Trophoblast cell (in vitro differentiated cells and primary cell): ENCODE data around the gene RLBP1.

Experiments
- DNase-seq, 2 donors: peaks; one replicate each; pipeline ENCODE4 v3.0.0-alpha.2; 2016
- H2AFZ ChIP-seq: 2 replicates; pipeline ENCODE4 v1.6.1; 2013; ENCODE audit warnings: low read length, moderate library complexity, mild to moderate bottlenecking; ENCODE audit not compliant: insufficient read depth, poor library complexity
- H2AK5ac ChIP-seq: 2 replicates; pipeline ENCODE4 v1.6.1; 2013; ENCODE audit warnings: mild to moderate bottlenecking, low read length
- H2BK120ac ChIP-seq: 2 replicates; pipeline ENCODE4 v1.6.1; 2013; ENCODE audit warnings: low read length, mild to moderate bottlenecking, moderate library complexity; ENCODE audit not compliant: insufficient read depth, poor library complexity
- H2BK12ac ChIP-seq: 2 replicates; pipeline ENCODE4 v1.6.1; 2013; ENCODE audit warnings: mild to moderate bottlenecking, low read length, moderate library complexity
- H2BK5ac ChIP-seq: 2 replicates; pipeline ENCODE4 v1.6.1; 2013; ENCODE audit warnings: low read length, low read depth, moderate library complexity, mild to moderate bottlenecking; ENCODE audit not compliant: poor library complexity
- H3K14ac ChIP-seq: 2 replicates; pipeline ENCODE4 v1.6.1; 2013; ENCODE audit warnings: mild to moderate bottlenecking, low read length
- H3K18ac ChIP-seq: 2 replicates; pipeline ENCODE4 v1.6.1; 2013; ENCODE audit warnings: mild to moderate bottlenecking, low read length
- H3K23ac ChIP-seq: 2 replicates; pipeline ENCODE4 v1.6.1; 2013; ENCODE audit warnings: low read length
- H3K27ac ChIP-seq: 2 replicates; pipeline ENCODE4 v1.5.1; 2013; ENCODE audit warnings: low read depth, mild to moderate bottlenecking, inconsistent platforms, low read length, moderate library complexity
- H3K27me3 ChIP-seq: 2 replicates; pipeline ENCODE4 v1.6.1; 2013; ENCODE audit warnings: inconsistent platforms, mild to moderate bottlenecking, low read length, moderate library complexity; ENCODE audit not compliant: insufficient read depth
- H3K36me3 ChIP-seq, 2 experiments: 1 replicate in 1 of 2; 2 replicates in 1 of 2; pipeline ENCODE4 v1.6.1; 2013; ENCODE audit warnings: low read length in 2 of 2, mild to moderate bottlenecking in 2 of 2, moderate library complexity in 1 of 2; ENCODE audit not compliant: insufficient read depth in 2 of 2, control insufficient read depth in 1 of 2
- H3K4ac ChIP-seq: 2 replicates; pipeline ENCODE4 v1.6.1; 2013; ENCODE audit warnings: low read depth, mild to moderate bottlenecking, low read length, moderate library complexity
- H3K4me1 ChIP-seq, 2 experiments: 1 replicate in 1 of 2; 2 replicates in 1 of 2; pipeline ENCODE4 v1.6.1; 2013; ENCODE audit warnings: low read length in 2 of 2, mild to moderate bottlenecking in 2 of 2, moderate library complexity in 1 of 2; ENCODE audit not compliant: insufficient read depth in 2 of 2, control insufficient read depth in 1 of 2
- H3K4me2 ChIP-seq: 2 replicates; pipeline ENCODE4 v1.6.1; 2013; ENCODE audit warnings: inconsistent platforms, mild to moderate bottlenecking, low read length, moderate library complexity
- H3K4me3 ChIP-seq: 2 replicates; pipeline ENCODE4 v1.5.1; 2013; ENCODE audit warnings: mild to moderate bottlenecking, low read depth, low read length, inconsistent platforms
- H3K79me1 ChIP-seq: one replicate; pipeline ENCODE4 v1.6.1; 2013; ENCODE audit warnings: low read length
- H3K79me2 ChIP-seq: 2 replicates; pipeline ENCODE4 v1.6.1; 2013; ENCODE audit warnings: low read length, mild to moderate bottlenecking; ENCODE audit not compliant: control insufficient read depth, insufficient read depth, poor library complexity
- H3K9ac ChIP-seq: 2 replicates; pipeline ENCODE4 v1.6.1; 2013; ENCODE audit warnings: mild to moderate bottlenecking, low read length
- H3K9me3 ChIP-seq: 2 replicates; pipeline ENCODE4 v1.6.1; 2013; ENCODE audit warnings: low read depth, mild to moderate bottlenecking, control low read depth, inconsistent platforms, low read length; ENCODE audit not compliant: insufficient read depth
- H4K12ac ChIP-seq: 2 replicates; pipeline ENCODE4 v1.6.1; 2013; ENCODE audit warnings: low read depth, mild to moderate bottlenecking, low read length, moderate library complexity
- H4K8ac ChIP-seq: 2 replicates; pipeline ENCODE4 v1.6.1; 2013; ENCODE audit warnings: low read depth, mild to moderate bottlenecking, low read length, moderate library complexity
- H4K91ac ChIP-seq: one replicate; pipeline ENCODE4 v1.6.1; 2013; ENCODE audit warnings: low read depth, mild to moderate bottlenecking, low read length, moderate library complexity
- WGBS: extraction: QIAGEN DNeasy Blood & Tissue Kit; methylation state at CpG from one replicate; pipeline ENCODE4 v1.1.7; 2013; ENCODE audit warnings: missing lambda C conversion rate; ENCODE audit not compliant: insufficient read length, insufficient coverage; ENCODE audit errors: extremely low coverage; 5-methylcytosine and 5-hydroxymethylcytosine counted together

Gene RLBP1

DNA sequence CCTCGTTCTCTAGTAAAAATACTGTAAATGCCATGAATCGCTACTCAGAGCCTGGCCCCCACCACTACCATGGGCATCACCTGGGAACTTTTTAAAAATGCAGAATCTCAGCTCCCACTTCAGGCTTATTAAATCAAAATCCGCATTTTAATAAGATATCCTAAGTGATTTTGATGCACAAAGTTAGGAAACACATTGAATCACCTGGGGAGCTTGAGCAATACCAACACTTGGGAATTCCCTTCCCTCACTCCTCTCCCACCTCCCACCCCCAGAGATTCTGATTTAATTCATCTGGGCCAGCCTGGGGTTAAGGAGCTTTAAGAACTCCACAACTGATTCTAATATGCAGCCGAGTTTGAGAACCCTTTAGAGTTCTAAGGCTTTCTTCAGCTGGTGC lies 26.8 kb downstream of the RLBP1 start:
- no peak overlapping the region for H2BK5ac ChIP-seq
- no peak overlapping the region for H2AK5ac ChIP-seq
- H3K79me1 ChIP-seq = no peaks in the 10 kb centered on the region
- DNase-seq = no peak
- no peak overlapping the region for H2AFZ ChIP-seq
- peaks cover 0 to 6% of the 10 kb centered on the region in 2 experiments for H3K4me1 ChIP-seq
- H4K12ac ChIP-seq = no peak overlapping the region
- no peaks in the 10 kb centered on the region for H3K9me3 ChIP-seq
- H3K79me2 ChIP-seq = no peaks in the 10 kb centered on the region
- no peak overlapping the region for H3K9ac ChIP-seq
- H2BK120ac ChIP-seq = no peak overlapping the region
- H3K27ac ChIP-seq = no peak overlapping the region
- H4K91ac ChIP-seq = no peak overlapping the region
- H3K4me2 ChIP-seq = no peak overlapping the region
- H3K27me3 ChIP-seq = no peaks in the 10 kb centered on the region
- H3K4ac ChIP-seq = no peak overlapping the region
- no CpG with 5 or more reads among the region's 4 CpGs for WGBS
- no peak overlapping the region for H2BK12ac ChIP-seq
- H3K23ac ChIP-seq = no peak overlapping the region
- H3K18ac ChIP-seq = no peak overlapping the region
- peaks cover 10 to 17% of the 10 kb centered on the region in 2 experiments for H3K36me3 ChIP-seq
- H3K4me3 ChIP-seq = no peak overlapping the region
- no peak overlapping the region for H3K14ac ChIP-seq
- no peak overlapping the region for H4K8ac ChIP-seq

DNA sequence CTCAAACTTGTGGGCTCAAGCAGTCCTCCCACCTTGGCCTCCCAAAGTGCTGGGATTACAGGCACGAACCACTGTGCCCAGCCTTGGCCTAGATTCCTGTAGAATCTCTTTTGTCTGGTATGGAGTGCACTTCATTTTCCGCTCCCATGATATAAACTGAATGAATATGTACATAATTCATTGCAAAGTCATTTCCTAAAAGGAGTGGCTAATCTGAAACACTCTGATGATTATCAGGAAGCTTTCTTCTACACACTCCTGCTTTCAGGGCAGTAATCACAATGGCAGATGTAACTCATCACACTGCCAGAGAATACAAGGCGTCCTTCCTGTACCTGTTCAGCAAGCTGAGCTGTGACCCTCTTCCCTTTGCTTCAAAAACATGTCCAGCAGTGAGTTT lies 28.6 kb downstream of the RLBP1 start:
- no CpG with 5 or more reads among the region's 3 CpGs for WGBS
- peaks cover 0 to 6% of the 10 kb centered on the region in 2 experiments for H3K4me1 ChIP-seq
- no peak overlapping the region for H3K23ac ChIP-seq
- no peak overlapping the region for H3K4me3 ChIP-seq
- no peak overlapping the region for H3K9ac ChIP-seq
- no peaks in the 10 kb centered on the region for H3K9me3 ChIP-seq
- DNase-seq = no peak
- H4K8ac ChIP-seq = no peak overlapping the region
- H3K27me3 ChIP-seq = no peaks in the 10 kb centered on the region
- no peak overlapping the region for H3K4ac ChIP-seq
- no peak overlapping the region for H3K18ac ChIP-seq
- no peak overlapping the region for H2AK5ac ChIP-seq
- H3K4me2 ChIP-seq = no peak overlapping the region
- no peak overlapping the region for H4K91ac ChIP-seq
- H3K79me2 ChIP-seq = no peaks in the 10 kb centered on the region
- no peak overlapping the region for H2BK120ac ChIP-seq
- H2BK12ac ChIP-seq = no peak overlapping the region
- no peak overlapping the region for H2AFZ ChIP-seq
- H4K12ac ChIP-seq = no peak overlapping the region
- H2BK5ac ChIP-seq = no peak overlapping the region
- no peak overlapping the region for H3K27ac ChIP-seq
- peaks cover 14 to 22% of the 10 kb centered on the region in 2 experiments for H3K36me3 ChIP-seq
- H3K14ac ChIP-seq = no peak overlapping the region
- no peaks in the 10 kb centered on the region for H3K79me1 ChIP-seq

DNA sequence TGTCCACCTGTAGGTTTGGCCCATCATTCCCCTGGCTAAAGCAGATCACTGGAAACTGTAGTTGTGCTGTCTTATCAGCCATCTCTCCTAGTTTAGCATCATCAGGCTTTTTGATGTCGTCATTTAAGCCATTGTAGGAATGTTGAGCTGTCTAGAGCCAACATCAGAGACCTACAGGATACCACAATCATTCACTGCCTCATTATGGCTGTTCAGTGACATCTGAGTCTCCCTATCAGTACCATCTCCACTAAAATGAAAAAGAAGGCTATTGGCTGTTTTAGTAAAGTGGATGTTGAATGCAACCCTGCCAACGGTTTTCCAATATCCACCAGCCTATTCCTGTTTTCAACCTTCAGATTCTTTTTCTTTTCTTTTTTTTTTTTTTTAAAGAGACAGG lies 29.2 kb downstream of the RLBP1 start:
- Histone ChIP-seq H3K4ac (no peak overlapping the region), H3K9me3 (no peaks in the 10 kb centered on the region), H3K9ac (no peak overlapping the region), H2BK120ac (no peak overlapping the region), H3K27me3 (no peaks in the 10 kb centered on the region), H3K4me2 (no peak overlapping the region), H3K27ac (no peak overlapping the region), H2BK5ac (no peak overlapping the region), H3K4me1 (peaks cover 0 to 2% of the 10 kb centered on the region in 2 experiments), H4K91ac (no peak overlapping the region), H2AK5ac (no peak overlapping the region), H2AFZ (no peak overlapping the region), H2BK12ac (no peak overlapping the region), H3K18ac (no peak overlapping the region), H4K8ac (no peak overlapping the region), H3K4me3 (no peak overlapping the region), H3K23ac (no peak overlapping the region), H3K36me3 (peaks cover 15 to 24% of the 10 kb centered on the region in 2 experiments), H3K79me1 (no peaks in the 10 kb centered on the region), H4K12ac (no peak overlapping the region), H3K14ac (no peak overlapping the region), H3K79me2 (no peaks in the 10 kb centered on the region)
- peak in 1 of 2 donors; percentile 16 for DNase-seq
- no CpG with 5 or more reads among the region's 2 CpGs for WGBS

DNA sequence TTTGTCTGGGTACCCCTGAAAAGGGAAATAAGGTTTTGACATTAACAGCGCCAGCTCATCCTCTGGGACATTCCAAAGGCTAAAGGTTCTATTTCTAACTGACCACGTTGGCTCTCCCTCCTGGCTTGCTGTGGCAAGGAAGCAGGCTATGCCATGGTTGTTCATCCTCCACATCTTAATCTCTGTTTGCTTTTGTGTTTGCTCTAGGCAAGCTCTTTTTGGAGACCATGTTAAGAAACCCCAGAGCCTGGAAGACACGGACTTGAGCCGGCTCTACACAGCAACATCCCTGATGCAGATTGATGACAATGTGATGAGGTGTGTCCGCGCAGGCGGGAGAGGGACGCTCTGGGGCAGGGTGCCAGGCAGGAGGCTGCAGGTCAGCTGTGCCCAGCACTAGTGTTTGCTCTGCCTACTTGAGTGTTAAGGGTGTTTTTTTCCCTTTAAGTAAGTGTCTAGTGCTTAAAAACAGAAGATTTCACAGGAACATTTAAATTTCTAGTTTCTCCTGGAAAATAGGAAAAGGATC lies 33.3 kb downstream of the RLBP1 start:
- H4K12ac ChIP-seq = no peak overlapping the region
- H2BK5ac ChIP-seq = no peak overlapping the region
- no peaks in the 10 kb centered on the region for H3K27me3 ChIP-seq
- H3K4me2 ChIP-seq = no peak overlapping the region
- H2AFZ ChIP-seq = no peak overlapping the region
- no peak overlapping the region for H2BK120ac ChIP-seq
- H3K4me1 ChIP-seq = no peaks in the 10 kb centered on the region
- DNase-seq = no peak
- H3K9me3 ChIP-seq = no peaks in the 10 kb centered on the region
- H3K18ac ChIP-seq = no peak overlapping the region
- H3K79me2 ChIP-seq = no peaks in the 10 kb centered on the region
- no CpG with 5 or more reads among the region's 8 CpGs for WGBS
- no peak overlapping the region for H3K9ac ChIP-seq
- H3K79me1 ChIP-seq = no peaks in the 10 kb centered on the region
- no peak overlapping the region for H2BK12ac ChIP-seq
- H3K23ac ChIP-seq = no peak overlapping the region
- no peak overlapping the region for H4K8ac ChIP-seq
- H3K4me3 ChIP-seq = no peak overlapping the region
- no peak overlapping the region for H4K91ac ChIP-seq
- no peak overlapping the region for H3K14ac ChIP-seq
- H2AK5ac ChIP-seq = no peak overlapping the region
- H3K36me3 ChIP-seq = peaks cover 9 to 22% of the 10 kb centered on the region in 2 experiments
- no peak overlapping the region for H3K4ac ChIP-seq
- no peak overlapping the region for H3K27ac ChIP-seq
